SK-N-SH (cell line): ENCODE measurements around the gene METTL2B. TPM values are rescaled to one million over a fixed set of nuclear protein-coding genes. Genes with fewer than 3 reads are reported as not detected.

Source experiments
- CTCF ChIA-PET: fragments of 300-600, 350-600 bp; formaldehyde crosslinking; extraction: SDS; loops from one replicate; lab custom pipeline; 2021; lab: Yijun Ruan, JAX
- POLR2A ChIA-PET: fragments of 350-600 bp; sonication (Branson Sonifier 250); formaldehyde crosslinking; extraction: SDS; loops from one replicate; lab custom pipeline; 2020; ENCODE audit warnings: antibody characterized with exemption, inconsistent platforms; lab: Yijun Ruan, JAX
- DNase-seq: peaks from one replicate; pipeline ENCODE4 v3.0.0; 2012
- H2AFZ ChIP-seq: fragments of 200-600 bp; sonication (generic); 2 replicates; pipeline ENCODE4 v1.8.1; 2016; ENCODE audit warnings: antibody characterized with exemption, mild to moderate bottlenecking, low read depth
- H3F3A ChIP-seq: fragments of 200-600 bp; sonication (generic); replicated peaks from 2 replicates; pipeline ENCODE3; 2016; ENCODE audit warnings: antibody characterized with exemption, mild to moderate bottlenecking; ENCODE audit not compliant: insufficient read depth
- H3K27ac ChIP-seq, 2 experiments: fragments of 200-500 bp in 1 of 2; fragments of 200-600 bp in 1 of 2; sonication (Bioruptor generic) in 1 of 2; sonication (generic), shearing (Covaris generic) in 1 of 2; 2 replicates each; pipeline versions ENCODE4 v1.5.1 to v1.6.1; 2014 to 2016; ENCODE audit warnings: low read depth in 2 of 2, inconsistent platforms in 1 of 2, low read length in 1 of 2, mild to moderate bottlenecking in 1 of 2, mixed read lengths in 1 of 2
- H3K27me3 ChIP-seq: fragments of 200-600 bp; sonication (generic), shearing (Covaris generic); 2 replicates; pipeline ENCODE4 v1.6.1; 2016; ENCODE audit warnings: mixed run types; ENCODE audit not compliant: insufficient read depth
- H3K36me3 ChIP-seq, 2 experiments: fragments of 200-500 bp in 1 of 2; fragments of 200-600 bp in 1 of 2; sonication (Bioruptor generic) in 1 of 2; sonication (generic) in 1 of 2; replicated peaks in 1 of 2; 2 replicates each; pipeline versions ENCODE3 to v1.5.1; 2014 to 2016; ENCODE audit warnings: low read length in 1 of 2, mild to moderate bottlenecking in 1 of 2; ENCODE audit not compliant: insufficient read depth in 2 of 2, control insufficient read depth in 1 of 2
- H3K4me1 ChIP-seq, 2 experiments: fragments of 200-500 bp in 1 of 2; fragments of 200-600 bp in 1 of 2; sonication (Bioruptor generic) in 1 of 2; sonication (generic), shearing (Covaris generic) in 1 of 2; 2 replicates each; pipeline versions ENCODE4 v1.5.1 to v1.6.1; 2014 to 2016; ENCODE audit warnings: low read depth in 1 of 2, low read length in 1 of 2, mixed run types in 1 of 2; ENCODE audit not compliant: insufficient read depth in 2 of 2, control insufficient read depth in 1 of 2
- H3K4me2 ChIP-seq: fragments of 200-600 bp; sonication (generic), shearing (Covaris generic); 2 replicates; pipeline ENCODE4 v1.6.1; 2017; ENCODE audit warnings: mixed run types
- H3K4me3 ChIP-seq, 2 experiments: fragments of 200-500 bp in 1 of 2; fragments of 200-600 bp in 1 of 2; sonication (Bioruptor generic) in 1 of 2; sonication (generic), shearing (Covaris generic) in 1 of 2; 2 replicates each; pipeline versions ENCODE4 v1.5.1 to v1.8.1; 2014 to 2016; ENCODE audit warnings: low read depth in 2 of 2, inconsistent platforms in 1 of 2, low read length in 1 of 2, mild to moderate bottlenecking in 1 of 2, mixed read lengths in 1 of 2, moderate library complexity in 1 of 2
- H3K79me2 ChIP-seq: fragments of 200-600 bp; sonication (generic); 2 replicates; pipeline ENCODE4 v1.8.1; 2017; ENCODE audit warnings: mild to moderate bottlenecking; ENCODE audit not compliant: insufficient read depth
- H3K9ac ChIP-seq: fragments of 200-600 bp; sonication (generic); 2 replicates; pipeline ENCODE4 v1.6.1; 2017; ENCODE audit warnings: mixed run types
- H3K9me2 ChIP-seq: fragments of 200-600 bp; sonication (generic); 2 replicates; pipeline ENCODE4 v1.6.1; 2017; ENCODE audit warnings: mixed run types
- H3K9me3 ChIP-seq: fragments of 200-600 bp; sonication (generic); 2 replicates; pipeline ENCODE4 v1.6.1; 2017; ENCODE audit warnings: mixed run types, mild to moderate bottlenecking, moderate library complexity
- H4K20me1 ChIP-seq: fragments of 200-600 bp; sonication (generic); 2 replicates; pipeline ENCODE4 v1.6.1; 2017; ENCODE audit warnings: mild to moderate bottlenecking, mixed run types; ENCODE audit not compliant: insufficient read depth
- ELF1 ChIP-seq: IDR thresholded peaks from 2 replicates; pipeline ENCODE4 v1.4.0; 2012
- EZH2phosphoT487 ChIP-seq: fragments of 200-600 bp; sonication (generic); IDR thresholded peaks from 2 replicates; pipeline ENCODE4 v1.6.1; 2017; ENCODE audit warnings: low read depth, mixed run types, mild to moderate bottlenecking, antibody characterized with exemption, moderate library complexity, borderline replicate concordance
- FOSL2 ChIP-seq: IDR thresholded peaks from 2 replicates; pipeline ENCODE4 v1.4.0; 2012; ENCODE audit warnings: low read depth, mild to moderate bottlenecking, moderate library complexity, borderline replicate concordance
- FOXJ3 ChIP-seq: sonication (generic); formaldehyde crosslinking; IDR thresholded peaks from 2 replicates; pipeline ENCODE4 v1.5.1; 2020; ENCODE audit warnings: mild to moderate bottlenecking, missing genetic modification reagents
- FOXM1 ChIP-seq: IDR thresholded peaks from 2 replicates; pipeline ENCODE4 v1.4.0; 2012; ENCODE audit warnings: low read depth, mild to moderate bottlenecking
- JUND ChIP-seq: IDR thresholded peaks from 2 replicates; pipeline ENCODE4 v1.4.0; 2012
- MEF2A ChIP-seq: IDR thresholded peaks from 2 replicates; pipeline ENCODE4 v1.4.0; 2012; ENCODE audit warnings: low read depth, borderline replicate concordance
- MXI1 ChIP-seq: IDR thresholded peaks from 2 replicates; pipeline ENCODE4 v1.6.1; 2012; ENCODE audit warnings: mild to moderate bottlenecking, low read depth, low read length, improper control_type of control experiment
- RCOR1 ChIP-seq: fragments of 150-350 bp; IDR thresholded peaks from 2 replicates; pipeline ENCODE4 v1.6.1; 2017; ENCODE audit warnings: antibody characterized with exemption, low read length
- RXRA ChIP-seq: IDR thresholded peaks from 2 replicates; pipeline ENCODE4 v1.4.0; 2012; ENCODE audit warnings: low read depth, mild to moderate bottlenecking, borderline replicate concordance
- SIN3A ChIP-seq: IDR thresholded peaks from 2 replicates; pipeline ENCODE4 v1.6.1; 2012; ENCODE audit warnings: low read depth, mild to moderate bottlenecking, low read length, moderate library complexity, borderline replicate concordance
- SMC3 ChIP-seq: IDR thresholded peaks from 2 replicates; pipeline ENCODE4 v1.6.1; 2012; ENCODE audit warnings: low read depth, low read length, improper control_type of control experiment
- TCF12 ChIP-seq: IDR thresholded peaks from 2 replicates; pipeline ENCODE4 v1.4.0; 2012
- TEAD4 ChIP-seq: IDR thresholded peaks from 2 replicates; pipeline ENCODE4 v1.4.0; 2012; ENCODE audit warnings: mild to moderate bottlenecking, borderline replicate concordance; ENCODE audit not compliant: insufficient read depth
- YY1 ChIP-seq: IDR thresholded peaks from 2 replicates; pipeline ENCODE4 v1.4.0; 2012; ENCODE audit warnings: low read depth, mild to moderate bottlenecking
- ZBTB33 ChIP-seq: IDR thresholded peaks from 2 replicates; pipeline ENCODE4 v1.4.0; 2012; ENCODE audit warnings: low read depth, borderline replicate concordance
- WGBS: methylation state at CpG from one replicate; pipeline ENCODE4 v1.1.6; 2017; ENCODE audit warnings: low lambda C conversion rate; 5-methylcytosine and 5-hydroxymethylcytosine counted together
- polyA plus RNA-seq, 3 experiments: library from polyadenylated mRNA; depleted of rRNA; stranded (reverse); fragments of >200 nt; gene quantifications; 2 replicates each; pipeline ENCODE4 v1.2.3, GENCODE V29; 2012
- TF ChIP-seq, protein P1 (sequence below): IDR thresholded peaks from 2 replicates; pipeline ENCODE4; 2012
- TF ChIP-seq, protein P2 (sequence below): fragments of 150-350 bp; IDR thresholded peaks from 2 replicates; pipeline ENCODE4 v1.6.1; 2017; ENCODE audit warnings: antibody characterized with exemption, low read length, low read depth, borderline replicate concordance
- TF ChIP-seq, protein P3 (sequence below): IDR thresholded peaks from 2 replicates; pipeline ENCODE4 v1.6.1; 2012; ENCODE audit warnings: mild to moderate bottlenecking, low read depth, low read length, moderate library complexity

METTL2B gene
- polyA plus RNA-seq, 1 of the 3 experiments (the other 2 are of a cell fraction): 22.5 TPM

DNA sequence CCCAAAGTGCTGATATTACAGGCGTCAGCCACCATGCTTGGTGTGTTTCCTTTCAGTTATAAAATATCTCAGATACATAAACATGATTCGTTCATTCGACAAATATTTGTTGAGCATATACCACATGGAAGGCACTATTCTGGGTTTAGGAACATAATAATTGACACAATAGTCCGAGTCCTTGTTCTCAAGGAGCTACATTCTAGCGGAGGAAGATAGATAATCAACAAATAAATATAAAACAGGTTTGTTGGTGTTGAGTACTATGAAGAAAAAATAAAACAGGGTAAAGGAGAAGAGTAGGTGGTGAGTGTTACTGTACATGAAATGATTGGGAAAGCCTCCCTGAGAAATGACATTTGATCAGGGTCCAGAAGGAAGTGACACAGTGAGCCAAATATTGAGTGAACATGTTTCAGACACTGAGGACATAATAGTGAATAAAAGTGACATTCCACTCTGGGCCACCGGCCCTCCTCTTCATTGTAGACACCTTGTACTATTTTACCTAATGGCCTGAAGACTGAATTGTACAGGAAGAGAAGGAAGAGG is 27.7 kb upstream of the METTL2B start:
- Histone ChIP-seq H3K9me2 (no peaks in the 10 kb centered on the region), H3K4me1 (peaks cover 0 to 20% of the 10 kb centered on the region in 2 experiments; a peak in 1 of 4 replicates), H3K27me3 (no peaks in the 10 kb centered on the region), H3K4me3 (no peak overlapping the region), H3K9ac (no peak overlapping the region), H3K79me2 (no peaks in the 10 kb centered on the region), H4K20me1 (no peaks in the 10 kb centered on the region), H3K9me3 (no peaks in the 10 kb centered on the region), H3K36me3 (no peaks in the 10 kb centered on the region), H3K27ac (no peak overlapping the region), H3K4me2 (no peak overlapping the region), H2AFZ (no peak overlapping the region), H3F3A (peaks cover 3% of the 10 kb centered on the region)
- TF ChIP-seq, protein P1, sequence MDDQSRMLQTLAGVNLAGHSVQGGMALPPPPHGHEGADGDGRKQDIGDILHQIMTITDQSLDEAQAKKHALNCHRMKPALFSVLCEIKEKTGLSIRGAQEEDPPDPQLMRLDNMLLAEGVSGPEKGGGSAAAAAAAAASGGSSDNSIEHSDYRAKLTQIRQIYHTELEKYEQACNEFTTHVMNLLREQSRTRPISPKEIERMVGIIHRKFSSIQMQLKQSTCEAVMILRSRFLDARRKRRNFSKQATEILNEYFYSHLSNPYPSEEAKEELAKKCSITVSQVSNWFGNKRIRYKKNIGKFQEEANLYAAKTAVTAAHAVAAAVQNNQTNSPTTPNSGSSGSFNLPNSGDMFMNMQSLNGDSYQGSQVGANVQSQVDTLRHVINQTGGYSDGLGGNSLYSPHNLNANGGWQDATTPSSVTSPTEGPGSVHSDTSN: no peak
- no peak for TF ChIP-seq ELF1
- no peak for TF ChIP-seq RCOR1
- no peak for TF ChIP-seq FOXM1
- no peak for TF ChIP-seq FOSL2
- TF ChIP-seq RXRA: no peak
- TF ChIP-seq EZH2phosphoT487: no peak
- no peak for TF ChIP-seq SIN3A
- TF ChIP-seq YY1: no peak
- TF ChIP-seq, protein P2, sequence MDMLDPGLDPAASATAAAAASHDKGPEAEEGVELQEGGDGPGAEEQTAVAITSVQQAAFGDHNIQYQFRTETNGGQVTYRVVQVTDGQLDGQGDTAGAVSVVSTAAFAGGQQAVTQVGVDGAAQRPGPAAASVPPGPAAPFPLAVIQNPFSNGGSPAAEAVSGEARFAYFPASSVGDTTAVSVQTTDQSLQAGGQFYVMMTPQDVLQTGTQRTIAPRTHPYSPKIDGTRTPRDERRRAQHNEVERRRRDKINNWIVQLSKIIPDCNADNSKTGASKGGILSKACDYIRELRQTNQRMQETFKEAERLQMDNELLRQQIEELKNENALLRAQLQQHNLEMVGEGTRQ: no peak
- no peak for TF ChIP-seq TCF12
- no peak for TF ChIP-seq MXI1
- no peak for TF ChIP-seq TEAD4
- CTCF ChIA-PET: interaction anchor here (0.8 to 5.7 kb wide), 8 partner anchors 12 to 434 kb away, joined by 3 to 38 read pairs (median 4); no protein-coding TSS in a partner anchor
- POLR2A ChIA-PET: no interaction called here
- WGBS: 89% methylated on average over 6 of the region's 6 CpGs
- DNase-seq: no peak

GRCh38 chr7:128450409-128450808 is 26.1 kb upstream of the METTL2B start:
- no peaks in the 10 kb centered on the region for H3K79me2 ChIP-seq
- H3K27ac ChIP-seq: no peak overlapping the region
- H3K36me3 ChIP-seq: no peaks in the 10 kb centered on the region
- H3K4me2 ChIP-seq: no peak overlapping the region
- WGBS: 74% methylated on average over 4 of the region's 4 CpGs
- ChIA-PET CTCF (interaction anchor here (1.0 to 8.9 kb wide), 4 partner anchors 10 to 103 kb away, joined by 3 to 187 read pairs (median 24); no protein-coding TSS in a partner anchor), POLR2A (no interaction called here)
- H3K27me3 ChIP-seq: no peaks in the 10 kb centered on the region
- no peak for DNase-seq
- H4K20me1 ChIP-seq: no peaks in the 10 kb centered on the region
- no peak overlapping the region for H3K4me3 ChIP-seq
- no peaks in the 10 kb centered on the region for H3K9me2 ChIP-seq
- no peaks in the 10 kb centered on the region for H3K9me3 ChIP-seq
- peaks cover 10% of the 10 kb centered on the region for H3F3A ChIP-seq
- H3K4me1 ChIP-seq: peaks cover 6 to 28% of the 10 kb centered on the region in 2 experiments; a peak in 2 of 4 replicates
- no peak overlapping the region for H3K9ac ChIP-seq
- H2AFZ ChIP-seq: no peak overlapping the region
- TF ChIP-seq JUND (no peak), ZBTB33 (no peak), SIN3A (no peak), ELF1 (no peak), FOXJ3 (CRISPR knock-in tag) (no peak), TEAD4 (no peak), EZH2phosphoT487 (no peak), FOSL2 (no peak), MEF2A (no peak), YY1 (no peak), SMC3 (no peak)
- TF ChIP-seq, protein P2: no peak
- TF ChIP-seq, protein P3, sequence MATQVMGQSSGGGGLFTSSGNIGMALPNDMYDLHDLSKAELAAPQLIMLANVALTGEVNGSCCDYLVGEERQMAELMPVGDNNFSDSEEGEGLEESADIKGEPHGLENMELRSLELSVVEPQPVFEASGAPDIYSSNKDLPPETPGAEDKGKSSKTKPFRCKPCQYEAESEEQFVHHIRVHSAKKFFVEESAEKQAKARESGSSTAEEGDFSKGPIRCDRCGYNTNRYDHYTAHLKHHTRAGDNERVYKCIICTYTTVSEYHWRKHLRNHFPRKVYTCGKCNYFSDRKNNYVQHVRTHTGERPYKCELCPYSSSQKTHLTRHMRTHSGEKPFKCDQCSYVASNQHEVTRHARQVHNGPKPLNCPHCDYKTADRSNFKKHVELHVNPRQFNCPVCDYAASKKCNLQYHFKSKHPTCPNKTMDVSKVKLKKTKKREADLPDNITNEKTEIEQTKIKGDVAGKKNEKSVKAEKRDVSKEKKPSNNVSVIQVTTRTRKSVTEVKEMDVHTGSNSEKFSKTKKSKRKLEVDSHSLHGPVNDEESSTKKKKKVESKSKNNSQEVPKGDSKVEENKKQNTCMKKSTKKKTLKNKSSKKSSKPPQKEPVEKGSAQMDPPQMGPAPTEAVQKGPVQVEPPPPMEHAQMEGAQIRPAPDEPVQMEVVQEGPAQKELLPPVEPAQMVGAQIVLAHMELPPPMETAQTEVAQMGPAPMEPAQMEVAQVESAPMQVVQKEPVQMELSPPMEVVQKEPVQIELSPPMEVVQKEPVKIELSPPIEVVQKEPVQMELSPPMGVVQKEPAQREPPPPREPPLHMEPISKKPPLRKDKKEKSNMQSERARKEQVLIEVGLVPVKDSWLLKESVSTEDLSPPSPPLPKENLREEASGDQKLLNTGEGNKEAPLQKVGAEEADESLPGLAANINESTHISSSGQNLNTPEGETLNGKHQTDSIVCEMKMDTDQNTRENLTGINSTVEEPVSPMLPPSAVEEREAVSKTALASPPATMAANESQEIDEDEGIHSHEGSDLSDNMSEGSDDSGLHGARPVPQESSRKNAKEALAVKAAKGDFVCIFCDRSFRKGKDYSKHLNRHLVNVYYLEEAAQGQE: no peak
